Neuronal stem cell (in vitro differentiated cells): ENCODE measurements around the gene CYBA.

Experiments
- DNase-seq: peaks from one replicate; pipeline ENCODE4 v3.0.0-alpha.2; 2013; ENCODE audit warnings: low spot score
- H2AFZ ChIP-seq: one replicate; pipeline ENCODE4 v1.6.1; 2013; ENCODE audit warnings: mild to moderate bottlenecking, low read length, inconsistent platforms
- H2AK5ac ChIP-seq: 2 replicates; pipeline ENCODE4 v1.6.1; 2013; ENCODE audit warnings: low read depth, mild to moderate bottlenecking, inconsistent platforms, low read length, moderate library complexity, mixed read lengths
- H2BK120ac ChIP-seq: 2 replicates; pipeline ENCODE4 v1.6.1; 2013; ENCODE audit warnings: low read depth, mild to moderate bottlenecking, inconsistent platforms, low read length, moderate library complexity, mixed read lengths
- H2BK12ac ChIP-seq: one replicate; pipeline ENCODE4 v1.6.1; 2013; ENCODE audit warnings: low read length, inconsistent platforms
- H2BK15ac ChIP-seq: 2 replicates; pipeline ENCODE4 v1.6.1; 2013; ENCODE audit warnings: mild to moderate bottlenecking, low read length, inconsistent platforms, mixed read lengths
- H2BK5ac ChIP-seq: one replicate; pipeline ENCODE4 v1.6.1; 2013; ENCODE audit warnings: inconsistent platforms, mild to moderate bottlenecking, low read length, moderate library complexity
- H3K14ac ChIP-seq: one replicate; pipeline ENCODE4 v1.6.1; 2013; ENCODE audit warnings: low read length, inconsistent platforms
- H3K18ac ChIP-seq: 2 replicates; pipeline ENCODE4 v1.6.1; 2013; ENCODE audit warnings: low read length, inconsistent platforms
- H3K23ac ChIP-seq: 2 replicates; pipeline ENCODE4 v1.6.1; 2013; ENCODE audit warnings: low read depth, mild to moderate bottlenecking, mixed read lengths, low read length, inconsistent platforms; ENCODE audit not compliant: poor library complexity
- H3K27ac ChIP-seq: replicated peaks from 3 replicates; pipeline ENCODE4 v1.5.1; 2013; ENCODE audit warnings: low read length, inconsistent platforms
- H3K27me3 ChIP-seq, 3 experiments: 2 replicates each; pipeline ENCODE4 v1.6.1; 2013; ENCODE audit warnings: low read length in 3 of 3, mild to moderate bottlenecking in 2 of 3, inconsistent platforms in 1 of 3, low read depth in 1 of 3, mixed read lengths in 1 of 3, moderate library complexity in 1 of 3; ENCODE audit not compliant: control insufficient read depth in 3 of 3, insufficient read depth in 3 of 3
- H3K36me3 ChIP-seq, 2 donors: replicated peaks in 1 of 2; 2 replicates each; pipeline ENCODE4 v1.6.1; 2013; ENCODE audit warnings: low read length in 2 of 2; ENCODE audit not compliant: control insufficient read depth in 2 of 2, insufficient read depth in 2 of 2
- H3K4ac ChIP-seq: 2 replicates; pipeline ENCODE4 v1.6.1; 2013; ENCODE audit warnings: inconsistent platforms, mild to moderate bottlenecking, low read length, moderate library complexity
- H3K4me1 ChIP-seq, 2 donors: 1 replicate in 1 of 2; 2 replicates in 1 of 2; pipeline ENCODE4 v1.6.1; 2013; ENCODE audit warnings: low read length in 2 of 2, low read depth in 1 of 2; ENCODE audit not compliant: control insufficient read depth in 2 of 2, insufficient read depth in 1 of 2
- H3K4me2 ChIP-seq: one replicate; pipeline ENCODE4 v1.6.1; 2013; ENCODE audit warnings: mild to moderate bottlenecking, low read length, inconsistent platforms; ENCODE audit not compliant: insufficient read depth, poor library complexity, severe bottlenecking
- H3K4me3 ChIP-seq, 2 donors: 2 replicates each; pipeline ENCODE4 v1.5.1; 2013; ENCODE audit warnings: low read length in 2 of 2, mild to moderate bottlenecking in 2 of 2, inconsistent platforms in 1 of 2, moderate library complexity in 1 of 2
- H3K79me1 ChIP-seq: one replicate; pipeline ENCODE4 v1.6.1; 2013; ENCODE audit warnings: low read depth, mild to moderate bottlenecking, inconsistent platforms, low read length, moderate library complexity
- H3K9ac ChIP-seq: one replicate; pipeline ENCODE4 v1.6.1; 2013; ENCODE audit warnings: mild to moderate bottlenecking, low read depth, low read length, inconsistent platforms; ENCODE audit not compliant: poor library complexity
- H3K9me3 ChIP-seq, 2 donors: replicated peaks in 1 of 2; 2 replicates each; pipeline versions ENCODE3 to v1.6.1; 2013; ENCODE audit warnings: low read length in 2 of 2, mild to moderate bottlenecking in 2 of 2, inconsistent platforms in 1 of 2, low read depth in 1 of 2, mixed read lengths in 1 of 2, moderate library complexity in 1 of 2; ENCODE audit not compliant: control insufficient read depth in 2 of 2, insufficient read depth in 1 of 2
- H4K8ac ChIP-seq: one replicate; pipeline ENCODE4 v1.6.1; 2013; ENCODE audit warnings: low read depth, mild to moderate bottlenecking, inconsistent platforms, low read length, moderate library complexity
- H4K91ac ChIP-seq: one replicate; pipeline ENCODE4 v1.6.1; 2013; ENCODE audit warnings: low read length, low read depth, mild to moderate bottlenecking, inconsistent platforms; ENCODE audit not compliant: poor library complexity
- WGBS, 2 donors: extraction: QIAGEN DNeasy Blood & Tissue Kit; methylation state at CpG; one replicate each; pipeline ENCODE4 v1.1.7; 2013; ENCODE audit warnings: missing lambda C conversion rate in 2 of 2, mixed read lengths in 1 of 2; ENCODE audit not compliant: insufficient read length in 2 of 2, insufficient replicate concordance in 1 of 2; ENCODE audit errors: extremely low coverage in 2 of 2; 5-methylcytosine and 5-hydroxymethylcytosine counted together

Gene CYBA

DNA sequence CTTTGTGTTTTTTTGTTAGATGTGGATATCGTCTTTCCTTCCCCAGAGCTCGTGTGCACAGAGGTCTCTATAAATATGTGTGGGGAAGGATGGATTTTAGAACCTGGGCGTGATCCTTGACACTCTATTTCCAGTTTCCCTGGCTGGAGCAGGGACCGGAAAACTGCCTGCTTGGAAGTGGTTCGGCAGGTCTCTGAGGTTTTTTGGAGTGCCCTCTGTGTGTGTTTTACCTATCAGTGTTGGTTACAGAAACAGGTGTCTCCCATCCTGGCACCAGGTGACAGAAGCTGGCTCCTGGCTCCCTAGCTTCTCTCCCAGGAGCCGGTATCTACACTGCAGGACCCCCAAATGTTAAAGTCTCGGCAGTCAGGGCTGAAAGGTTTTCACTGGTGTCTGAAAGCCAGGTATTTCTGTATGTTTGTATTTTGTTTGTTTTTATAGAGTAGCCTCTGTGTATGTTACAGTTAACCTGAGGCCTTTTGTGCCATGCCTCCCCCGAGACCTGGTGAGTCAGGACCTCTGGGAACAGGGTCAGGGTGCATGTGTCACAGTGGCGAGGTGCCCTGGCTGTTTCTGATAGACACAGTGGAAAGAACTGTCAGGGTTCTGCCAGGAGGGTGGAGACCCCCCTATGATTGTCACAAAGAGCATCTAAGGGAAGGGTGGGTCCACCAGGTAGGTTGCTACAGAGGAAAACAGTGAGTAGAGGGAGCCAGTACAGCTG is 49.4 kb downstream of the CYBA start:
- H2AK5ac ChIP-seq: peak overlapping the region; percentile 7
- no peaks in the 10 kb centered on the region for H3K27me3 ChIP-seq
- no peak overlapping the region for H2BK120ac ChIP-seq
- H3K14ac ChIP-seq: no peak overlapping the region
- H2BK15ac ChIP-seq: no peak overlapping the region
- H2BK5ac ChIP-seq: peak overlapping the region; percentile 94
- no peak overlapping the region for H3K18ac ChIP-seq
- H4K91ac ChIP-seq: no peak overlapping the region
- H3K9ac ChIP-seq: no peak overlapping the region
- no peaks in the 10 kb centered on the region for H3K4me1 ChIP-seq
- no peak for DNase-seq
- H3K23ac ChIP-seq: peak overlapping the region; percentile 83
- H3K9me3 ChIP-seq: peaks cover 0 to 5% of the 10 kb centered on the region in 2 donors
- H2AFZ ChIP-seq: no peak overlapping the region
- no peak overlapping the region for H3K4me2 ChIP-seq
- peaks cover 56 to 86% of the 10 kb centered on the region in 2 donors for H3K36me3 ChIP-seq
- no peak overlapping the region for H3K27ac ChIP-seq
- no peak overlapping the region for H3K4me3 ChIP-seq
- H3K79me1 ChIP-seq: peaks cover 9% of the 10 kb centered on the region
- no peak overlapping the region for H2BK12ac ChIP-seq
- no peak overlapping the region for H3K4ac ChIP-seq
- no CpG with 5 or more reads among the region's 9 CpGs for WGBS, 2 donors
- H4K8ac ChIP-seq: no peak overlapping the region

DNA sequence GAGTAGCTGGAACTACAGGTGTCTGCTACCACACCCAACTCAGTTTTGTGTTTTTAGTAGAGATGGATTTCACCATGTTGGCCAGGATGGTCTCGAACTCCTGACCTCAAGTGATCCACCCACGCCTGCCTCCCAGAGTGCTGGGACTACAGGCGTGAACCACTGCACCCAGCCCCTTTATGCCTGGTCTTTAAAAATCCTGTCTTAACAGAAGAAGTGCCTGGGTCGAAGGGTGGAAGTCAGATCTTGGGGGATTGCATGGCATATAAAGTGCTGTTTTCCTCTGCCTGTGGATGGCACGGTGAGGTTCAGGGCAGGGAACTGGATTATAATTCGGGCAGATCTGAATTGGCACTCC is 50.3 kb downstream of the CYBA start:
- H3K9me3 ChIP-seq: peaks cover 0 to 5% of the 10 kb centered on the region in 2 donors
- no peak overlapping the region for H2BK120ac ChIP-seq
- no peaks in the 10 kb centered on the region for H3K27me3 ChIP-seq
- no peak overlapping the region for H2AFZ ChIP-seq
- H3K14ac ChIP-seq: no peak overlapping the region
- H3K4ac ChIP-seq: no peak overlapping the region
- H2BK5ac ChIP-seq: no peak overlapping the region
- no peak overlapping the region for H4K8ac ChIP-seq
- peaks cover 9% of the 10 kb centered on the region for H3K79me1 ChIP-seq
- no peak overlapping the region for H4K91ac ChIP-seq
- H3K9ac ChIP-seq: no peak overlapping the region
- H2AK5ac ChIP-seq: no peak overlapping the region
- H2BK15ac ChIP-seq: no peak overlapping the region
- DNase-seq: no peak
- H3K4me3 ChIP-seq: no peak overlapping the region
- H3K23ac ChIP-seq: no peak overlapping the region
- no peak overlapping the region for H3K27ac ChIP-seq
- H3K4me1 ChIP-seq: no peaks in the 10 kb centered on the region
- peaks cover 48 to 83% of the 10 kb centered on the region in 2 donors for H3K36me3 ChIP-seq
- H3K4me2 ChIP-seq: no peak overlapping the region
- no CpG with 5 or more reads among the region's 6 CpGs for WGBS, 2 donors
- no peak overlapping the region for H3K18ac ChIP-seq
- H2BK12ac ChIP-seq: no peak overlapping the region

DNA sequence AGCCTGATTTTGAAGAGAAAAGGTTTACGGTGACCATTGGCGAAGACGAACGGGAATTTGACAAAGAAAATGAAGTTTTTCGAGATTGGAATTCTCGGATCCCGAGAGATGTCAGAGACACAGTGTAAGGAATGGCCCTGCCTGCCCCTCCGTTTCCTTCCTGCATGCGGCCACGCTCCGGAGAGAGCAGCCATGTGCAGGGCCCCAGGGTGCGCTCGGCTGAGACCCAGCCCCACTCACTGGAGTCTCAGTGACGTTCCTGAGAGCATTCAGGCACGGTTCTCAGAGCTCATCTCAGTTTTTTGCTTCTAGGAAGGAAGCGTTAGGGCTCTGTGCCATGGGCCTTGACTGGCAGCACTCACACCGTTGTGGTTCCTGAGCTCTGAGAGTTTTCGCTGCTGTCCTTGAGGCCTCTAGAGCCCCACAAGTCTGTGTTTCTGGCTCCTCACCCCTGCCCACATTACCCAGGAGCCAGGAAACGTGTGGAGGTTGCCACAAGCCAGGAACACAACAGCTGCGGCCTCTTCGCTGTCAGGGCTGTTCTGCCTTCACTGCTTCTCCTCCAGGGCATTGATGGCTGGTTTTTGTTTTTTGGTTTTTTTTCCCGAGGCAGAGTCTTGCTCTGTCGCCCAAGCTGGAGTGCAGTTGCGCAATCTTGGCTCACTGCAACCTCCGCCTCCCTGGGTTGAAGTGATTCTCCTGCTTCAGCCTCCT is 50.9 kb downstream of the CYBA start:
- H3K4me2 ChIP-seq: no peak overlapping the region
- H2BK5ac ChIP-seq: no peak overlapping the region
- H3K27ac ChIP-seq: no peak overlapping the region
- no peak overlapping the region for H3K4ac ChIP-seq
- H3K14ac ChIP-seq: no peak overlapping the region
- WGBS, 2 donors: no CpG with 5 or more reads among the region's 25 CpGs
- no peak overlapping the region for H4K8ac ChIP-seq
- H2BK120ac ChIP-seq: no peak overlapping the region
- no peak overlapping the region for H4K91ac ChIP-seq
- no peak overlapping the region for H2BK15ac ChIP-seq
- no peak overlapping the region for H3K9ac ChIP-seq
- H3K9me3 ChIP-seq: peaks cover 0 to 5% of the 10 kb centered on the region in 2 donors
- no peaks in the 10 kb centered on the region for H3K4me1 ChIP-seq
- DNase-seq: no peak
- no peak overlapping the region for H2AFZ ChIP-seq
- H3K23ac ChIP-seq: no peak overlapping the region
- H3K18ac ChIP-seq: no peak overlapping the region
- peaks cover 9% of the 10 kb centered on the region for H3K79me1 ChIP-seq
- H3K4me3 ChIP-seq: no peak overlapping the region
- H2AK5ac ChIP-seq: no peak overlapping the region
- H2BK12ac ChIP-seq: no peak overlapping the region
- H3K27me3 ChIP-seq: no peaks in the 10 kb centered on the region
- H3K36me3 ChIP-seq: peaks cover 44 to 80% of the 10 kb centered on the region in 2 donors

DNA sequence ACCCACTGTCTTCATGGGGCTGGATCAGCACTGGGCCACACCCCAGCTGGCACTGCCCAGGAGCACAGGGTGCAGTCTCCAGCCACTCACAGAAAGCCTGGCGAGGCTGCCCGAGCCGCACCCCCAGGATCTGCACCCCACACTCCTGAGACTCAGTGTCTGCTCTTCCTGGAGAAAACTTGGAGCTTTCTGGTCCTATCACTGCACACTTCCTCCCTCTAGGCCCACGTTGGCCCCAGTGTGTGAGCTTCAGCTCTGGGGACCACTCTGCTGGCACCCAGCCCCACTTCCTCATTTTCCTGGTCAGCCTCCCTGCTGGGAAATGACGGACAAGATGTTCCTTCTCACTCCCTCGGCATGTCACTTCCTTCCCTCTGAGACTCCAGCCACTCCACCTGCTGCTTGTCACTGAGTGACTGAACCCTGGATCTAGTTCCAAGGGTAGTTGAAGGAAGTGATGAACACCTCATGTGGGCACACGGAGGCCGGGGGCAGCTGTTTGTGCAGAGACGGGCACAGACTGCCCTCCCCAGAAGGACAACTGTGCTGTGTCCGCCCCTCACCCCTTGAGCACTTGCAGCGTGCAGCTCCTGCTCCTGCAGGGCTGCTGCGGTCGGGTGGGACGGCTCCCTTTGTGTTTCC is 51.6 kb downstream of the CYBA start:
- WGBS, 2 donors: no CpG with 5 or more reads among the region's 14 CpGs
- no peak overlapping the region for H2BK15ac ChIP-seq
- no peak overlapping the region for H2AK5ac ChIP-seq
- H3K9ac ChIP-seq: no peak overlapping the region
- H3K4me2 ChIP-seq: no peak overlapping the region
- H2BK12ac ChIP-seq: no peak overlapping the region
- H3K27me3 ChIP-seq: no peaks in the 10 kb centered on the region
- H3K18ac ChIP-seq: no peak overlapping the region
- no peak overlapping the region for H3K23ac ChIP-seq
- H2BK5ac ChIP-seq: no peak overlapping the region
- H3K9me3 ChIP-seq: peaks cover 0 to 5% of the 10 kb centered on the region in 2 donors
- no peaks in the 10 kb centered on the region for H3K4me1 ChIP-seq
- H3K4ac ChIP-seq: no peak overlapping the region
- H3K4me3 ChIP-seq: no peak overlapping the region
- peaks cover 46 to 79% of the 10 kb centered on the region in 2 donors for H3K36me3 ChIP-seq
- no peak overlapping the region for H3K14ac ChIP-seq
- no peak overlapping the region for H2BK120ac ChIP-seq
- H4K8ac ChIP-seq: no peak overlapping the region
- H2AFZ ChIP-seq: no peak overlapping the region
- H4K91ac ChIP-seq: no peak overlapping the region
- no peak overlapping the region for H3K27ac ChIP-seq
- H3K79me1 ChIP-seq: peaks cover 9% of the 10 kb centered on the region
- DNase-seq: no peak
